Progenitor cell of endocrine pancreas (in vitro differentiated cells): ENCODE measurements around the gene RPAP2. TPM values are rescaled to one million over a fixed set of nuclear protein-coding genes. Genes with fewer than 3 reads are reported as not detected.

Experiments used
- DNase-seq: peaks from one replicate; pipeline ENCODE4 v3.0.0; 2021; ENCODE audit warnings: low spot score; ENCODE audit not compliant: unreplicated experiment
- H3K27ac Mint-ChIP-seq: 2 replicates; pipeline ENCODE4 v1.8.0; 2021; ENCODE audit warnings: mild to moderate bottlenecking, moderate library complexity, mixed read lengths
- H3K27me3 Mint-ChIP-seq: 2 replicates; pipeline ENCODE4 v1.8.0; 2021; ENCODE audit warnings: mixed read lengths
- H3K36me3 Mint-ChIP-seq: 2 replicates; pipeline ENCODE4 v1.8.0; 2022; ENCODE audit warnings: mixed read lengths; ENCODE audit not compliant: insufficient read depth
- H3K4me1 Mint-ChIP-seq: 2 replicates; pipeline ENCODE4 v1.8.0; 2021; ENCODE audit warnings: low read depth, mixed read lengths
- H3K4me3 Mint-ChIP-seq: 2 replicates; pipeline ENCODE4 v1.8.0; 2021; ENCODE audit warnings: low read depth, mild to moderate bottlenecking, moderate library complexity, mixed read lengths
- H3K9me3 Mint-ChIP-seq: 2 replicates; pipeline ENCODE4 v1.8.0; 2021; ENCODE audit warnings: low read depth, mixed read lengths
- total RNA-seq: library from RNA; stranded (reverse); gene quantifications from 2 replicates; pipeline ENCODE4 v1.2.1, GENCODE V29; 2021
- TF ChIP-seq, protein P1 (sequence below): fragments of 200-600 bp; sonication (generic); IDR thresholded peaks from one replicate; pipeline ENCODE4 v1.5.0; 2021; ENCODE audit warnings: antibody characterized with exemption, mild to moderate bottlenecking; ENCODE audit not compliant: unreplicated experiment

The RPAP2 gene
- total RNA-seq, 1 donor from 2014 or later, result 40.7 TPM

DNA sequence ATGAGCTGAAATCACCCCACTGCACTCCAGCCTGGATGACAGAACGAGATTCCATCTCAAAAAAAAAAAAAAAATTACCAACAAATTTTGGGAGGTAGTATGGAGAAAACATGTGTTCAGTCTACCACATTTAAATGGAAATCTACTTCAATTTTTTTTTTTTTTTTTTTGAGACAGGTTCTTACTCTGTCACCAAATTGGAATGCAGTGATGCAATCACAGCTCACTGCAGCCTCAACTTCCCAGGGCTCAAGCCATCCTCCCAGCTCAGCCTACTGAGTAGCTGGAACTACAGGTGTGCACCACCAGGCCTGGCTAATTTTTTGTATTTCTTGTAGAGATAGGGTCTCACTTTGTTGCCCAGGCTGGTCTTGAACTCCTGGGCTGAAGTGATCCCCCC is 105.8 kb downstream of the RPAP2 start:
- Mint-ChIP-seq H3K27me3 (no peaks in the 10 kb centered on the region), H3K4me3 (no peak overlapping the region), H3K9me3 (peaks cover 7% of the 10 kb centered on the region), H3K27ac (no peak overlapping the region), H3K4me1 (no peaks in the 10 kb centered on the region), H3K36me3 (peaks cover 3% of the 10 kb centered on the region)
- no peak for DNase-seq
- TF ChIP-seq, protein P1, sequence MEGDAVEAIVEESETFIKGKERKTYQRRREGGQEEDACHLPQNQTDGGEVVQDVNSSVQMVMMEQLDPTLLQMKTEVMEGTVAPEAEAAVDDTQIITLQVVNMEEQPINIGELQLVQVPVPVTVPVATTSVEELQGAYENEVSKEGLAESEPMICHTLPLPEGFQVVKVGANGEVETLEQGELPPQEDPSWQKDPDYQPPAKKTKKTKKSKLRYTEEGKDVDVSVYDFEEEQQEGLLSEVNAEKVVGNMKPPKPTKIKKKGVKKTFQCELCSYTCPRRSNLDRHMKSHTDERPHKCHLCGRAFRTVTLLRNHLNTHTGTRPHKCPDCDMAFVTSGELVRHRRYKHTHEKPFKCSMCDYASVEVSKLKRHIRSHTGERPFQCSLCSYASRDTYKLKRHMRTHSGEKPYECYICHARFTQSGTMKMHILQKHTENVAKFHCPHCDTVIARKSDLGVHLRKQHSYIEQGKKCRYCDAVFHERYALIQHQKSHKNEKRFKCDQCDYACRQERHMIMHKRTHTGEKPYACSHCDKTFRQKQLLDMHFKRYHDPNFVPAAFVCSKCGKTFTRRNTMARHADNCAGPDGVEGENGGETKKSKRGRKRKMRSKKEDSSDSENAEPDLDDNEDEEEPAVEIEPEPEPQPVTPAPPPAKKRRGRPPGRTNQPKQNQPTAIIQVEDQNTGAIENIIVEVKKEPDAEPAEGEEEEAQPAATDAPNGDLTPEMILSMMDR, result no peak

DNA sequence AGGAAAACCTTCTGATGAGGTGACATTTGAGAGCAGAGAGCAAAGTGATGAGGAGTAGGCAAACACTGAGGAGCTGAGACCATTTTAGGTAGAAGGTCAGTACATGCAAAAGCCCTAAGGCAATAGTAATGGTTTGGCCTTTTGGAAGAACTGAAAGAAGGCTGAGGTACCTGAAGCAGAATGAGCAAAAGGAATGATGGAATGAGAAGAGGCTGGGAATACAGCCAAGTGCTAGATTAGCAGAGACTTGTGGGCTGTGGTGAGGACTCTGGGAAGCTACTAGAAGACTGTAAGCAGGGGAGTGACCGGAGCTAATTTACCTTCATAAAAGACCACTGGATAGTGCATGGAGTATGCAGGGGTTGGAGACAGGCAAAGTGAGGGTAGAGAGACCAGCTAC is 110.0 kb downstream of the RPAP2 start:
- TF ChIP-seq, protein P1, result no peak
- H3K9me3 Mint-ChIP-seq, result peaks cover 4% of the 10 kb centered on the region
- peaks cover 3% of the 10 kb centered on the region for H3K36me3 Mint-ChIP-seq
- H3K4me3 Mint-ChIP-seq, result no peak overlapping the region
- DNase-seq, result no peak
- H3K27me3 Mint-ChIP-seq, result no peaks in the 10 kb centered on the region
- no peak overlapping the region for H3K27ac Mint-ChIP-seq
- H3K4me1 Mint-ChIP-seq, result no peaks in the 10 kb centered on the region

DNA sequence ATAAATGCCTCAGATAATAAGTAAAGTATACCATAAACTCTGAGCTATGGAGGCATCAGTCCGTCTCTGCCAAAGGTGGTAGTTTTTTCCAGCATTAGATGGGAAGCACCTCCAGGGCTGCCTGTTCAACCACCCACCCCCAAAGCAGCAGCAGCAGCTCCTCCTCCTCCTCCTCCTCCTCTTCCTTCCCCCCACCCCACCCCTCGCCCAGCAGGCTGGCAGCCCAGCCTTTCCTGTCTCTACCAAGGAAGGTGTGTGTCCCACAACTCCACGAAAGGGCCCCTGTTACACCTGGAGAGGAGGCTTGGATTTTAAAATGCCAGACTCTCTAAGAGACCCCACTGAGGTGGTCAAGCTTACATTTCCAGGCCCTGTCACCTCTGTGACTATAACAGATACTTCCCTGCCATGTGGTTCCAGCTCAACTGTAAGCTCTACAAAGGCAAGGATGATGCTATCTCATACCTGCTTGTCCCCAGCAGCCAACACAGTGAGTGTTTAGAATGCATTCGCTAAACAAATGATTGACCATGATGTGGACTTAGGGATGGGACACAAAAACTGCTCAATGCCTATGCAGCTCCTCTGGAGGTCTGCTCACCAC is 111.2 kb downstream of the RPAP2 start:
- TF ChIP-seq, protein P1, result no peak
- no peak for DNase-seq
- Mint-ChIP-seq H3K4me3 (no peak overlapping the region), H3K4me1 (no peaks in the 10 kb centered on the region), H3K36me3 (no peaks in the 10 kb centered on the region), H3K27ac (no peak overlapping the region), H3K9me3 (no peaks in the 10 kb centered on the region), H3K27me3 (no peaks in the 10 kb centered on the region)

DNA sequence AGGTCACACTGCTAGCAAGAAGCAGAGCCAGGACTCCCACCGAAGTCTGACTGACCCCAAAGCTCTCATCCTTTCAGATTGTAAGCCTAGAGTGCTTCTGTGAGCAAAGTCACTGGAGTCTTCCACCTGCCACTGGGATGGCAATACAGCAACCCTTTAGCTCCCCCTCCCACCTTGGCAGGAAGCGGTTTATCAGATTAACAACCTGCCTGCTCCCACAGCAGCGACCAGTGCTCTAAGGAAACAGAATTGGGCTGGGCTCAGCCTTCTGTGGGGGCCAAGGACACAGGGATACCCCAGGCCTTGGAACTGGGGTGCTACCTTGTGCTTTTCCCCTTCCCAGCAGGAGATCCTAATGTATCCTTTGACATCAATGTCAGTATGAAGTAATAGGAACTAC is 111.8 kb downstream of the RPAP2 start:
- Mint-ChIP-seq H3K4me3 (no peak overlapping the region), H3K27ac (no peak overlapping the region), H3K9me3 (no peaks in the 10 kb centered on the region), H3K27me3 (no peaks in the 10 kb centered on the region), H3K4me1 (no peaks in the 10 kb centered on the region), H3K36me3 (no peaks in the 10 kb centered on the region)
- TF ChIP-seq, protein P1, result no peak
- no peak for DNase-seq

DNA sequence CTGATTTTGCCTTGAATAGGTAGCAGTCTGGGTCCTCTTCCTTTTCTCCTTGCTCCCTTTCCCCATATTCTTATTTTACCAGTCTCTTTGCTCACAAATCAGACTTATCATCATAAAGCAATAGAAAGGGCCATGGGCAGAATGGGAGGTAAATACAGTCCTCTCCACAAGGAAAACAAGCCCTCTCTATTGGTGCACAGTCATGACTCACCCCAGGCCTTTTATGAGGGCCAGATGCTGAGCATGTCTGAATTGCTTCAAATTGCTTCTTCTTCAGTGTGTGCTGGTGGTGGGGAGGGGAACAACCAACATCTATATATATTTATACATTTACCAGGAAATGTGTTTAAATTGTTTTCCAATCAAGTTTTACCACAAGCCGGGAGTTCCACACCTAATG is 112.7 kb downstream of the RPAP2 start:
- Mint-ChIP-seq H3K4me3 (no peak overlapping the region), H3K27ac (no peak overlapping the region), H3K4me1 (no peaks in the 10 kb centered on the region), H3K9me3 (no peaks in the 10 kb centered on the region), H3K27me3 (no peaks in the 10 kb centered on the region), H3K36me3 (no peaks in the 10 kb centered on the region)
- TF ChIP-seq, protein P1, result no peak
- DNase-seq, result no peak
